Measurements from ENCODE around the gene CAPS2.

DNA sequence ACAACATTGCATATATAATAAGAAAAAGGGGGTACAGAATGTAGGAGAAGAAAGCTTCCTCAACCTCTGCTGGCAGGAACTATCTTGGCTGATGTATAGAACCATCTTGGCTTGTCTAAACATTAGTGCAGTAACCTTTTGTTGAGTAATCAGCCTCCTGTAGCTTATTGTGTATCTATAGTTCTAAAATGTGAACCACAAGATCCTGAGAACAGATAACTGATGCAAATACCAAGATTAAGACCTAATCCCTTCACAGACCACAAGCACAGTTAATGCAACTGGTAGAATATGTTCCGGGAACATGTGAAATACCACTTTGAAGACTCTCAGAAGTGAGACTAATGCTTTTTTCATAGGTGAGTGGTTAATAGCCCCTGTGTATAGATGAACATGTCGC is 69.8 kb downstream of the CAPS2 start:
- TF ChIP-seq, protein P1, sequence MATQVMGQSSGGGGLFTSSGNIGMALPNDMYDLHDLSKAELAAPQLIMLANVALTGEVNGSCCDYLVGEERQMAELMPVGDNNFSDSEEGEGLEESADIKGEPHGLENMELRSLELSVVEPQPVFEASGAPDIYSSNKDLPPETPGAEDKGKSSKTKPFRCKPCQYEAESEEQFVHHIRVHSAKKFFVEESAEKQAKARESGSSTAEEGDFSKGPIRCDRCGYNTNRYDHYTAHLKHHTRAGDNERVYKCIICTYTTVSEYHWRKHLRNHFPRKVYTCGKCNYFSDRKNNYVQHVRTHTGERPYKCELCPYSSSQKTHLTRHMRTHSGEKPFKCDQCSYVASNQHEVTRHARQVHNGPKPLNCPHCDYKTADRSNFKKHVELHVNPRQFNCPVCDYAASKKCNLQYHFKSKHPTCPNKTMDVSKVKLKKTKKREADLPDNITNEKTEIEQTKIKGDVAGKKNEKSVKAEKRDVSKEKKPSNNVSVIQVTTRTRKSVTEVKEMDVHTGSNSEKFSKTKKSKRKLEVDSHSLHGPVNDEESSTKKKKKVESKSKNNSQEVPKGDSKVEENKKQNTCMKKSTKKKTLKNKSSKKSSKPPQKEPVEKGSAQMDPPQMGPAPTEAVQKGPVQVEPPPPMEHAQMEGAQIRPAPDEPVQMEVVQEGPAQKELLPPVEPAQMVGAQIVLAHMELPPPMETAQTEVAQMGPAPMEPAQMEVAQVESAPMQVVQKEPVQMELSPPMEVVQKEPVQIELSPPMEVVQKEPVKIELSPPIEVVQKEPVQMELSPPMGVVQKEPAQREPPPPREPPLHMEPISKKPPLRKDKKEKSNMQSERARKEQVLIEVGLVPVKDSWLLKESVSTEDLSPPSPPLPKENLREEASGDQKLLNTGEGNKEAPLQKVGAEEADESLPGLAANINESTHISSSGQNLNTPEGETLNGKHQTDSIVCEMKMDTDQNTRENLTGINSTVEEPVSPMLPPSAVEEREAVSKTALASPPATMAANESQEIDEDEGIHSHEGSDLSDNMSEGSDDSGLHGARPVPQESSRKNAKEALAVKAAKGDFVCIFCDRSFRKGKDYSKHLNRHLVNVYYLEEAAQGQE (IDR thresholded peaks at IDR 0.05; ENCODE audit: low read depth): no peak
- TF ChIP-seq TAF1 (IDR thresholded peaks at IDR 0.05; ENCODE audit: low read depth) (no peak), CEBPB (IDR thresholded peaks at IDR 0.05) (no peak), EP300 (IDR thresholded peaks at IDR 0.05; ENCODE audit: borderline replicate concordance) (no peak), TCF12 (IDR thresholded peaks at IDR 0.05; ENCODE audit: low read depth) (no peak), EGR1 (IDR thresholded peaks at IDR 0.05) (no peak), ZBTB7A (IDR thresholded peaks at IDR 0.05; ENCODE audit: low read depth) (no peak), YY1 (IDR thresholded peaks at IDR 0.05; ENCODE audit: low read depth) (no peak), CREB1 (IDR thresholded peaks at IDR 0.05; ENCODE audit: low read depth) (no peak)
- TF ChIP-seq, protein P2, sequence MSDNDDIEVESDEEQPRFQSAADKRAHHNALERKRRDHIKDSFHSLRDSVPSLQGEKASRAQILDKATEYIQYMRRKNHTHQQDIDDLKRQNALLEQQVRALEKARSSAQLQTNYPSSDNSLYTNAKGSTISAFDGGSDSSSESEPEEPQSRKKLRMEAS (IDR thresholded peaks at IDR 0.05): no peak

All from Ishikawa (cell line).